Esophagus squamous epithelium (tissue), 4 donors: ENCODE data around the gene PSMD14.

Experiments used
- POLR2A ChIP-seq, 4 donors: fragments of 450-650 bp; IDR thresholded peaks; one replicate each; pipeline ENCODE4 v1.6.1; 2017; ENCODE audit warnings: antibody characterized with exemption in 4 of 4, mild to moderate bottlenecking in 4 of 4, moderate library complexity in 3 of 4
- TF ChIP-seq, protein P1 (sequence below), 6 experiments: fragments of 450-650 bp in 4 of 6; fragments of 200-600 bp in 2 of 6; sonication (generic) in 2 of 6; IDR thresholded peaks; one replicate each; pipeline ENCODE4 v1.5.1; 2016 to 2019; ENCODE audit warnings: antibody characterized with exemption in 6 of 6, mild to moderate bottlenecking in 4 of 6, moderate library complexity in 4 of 6

DNA sequence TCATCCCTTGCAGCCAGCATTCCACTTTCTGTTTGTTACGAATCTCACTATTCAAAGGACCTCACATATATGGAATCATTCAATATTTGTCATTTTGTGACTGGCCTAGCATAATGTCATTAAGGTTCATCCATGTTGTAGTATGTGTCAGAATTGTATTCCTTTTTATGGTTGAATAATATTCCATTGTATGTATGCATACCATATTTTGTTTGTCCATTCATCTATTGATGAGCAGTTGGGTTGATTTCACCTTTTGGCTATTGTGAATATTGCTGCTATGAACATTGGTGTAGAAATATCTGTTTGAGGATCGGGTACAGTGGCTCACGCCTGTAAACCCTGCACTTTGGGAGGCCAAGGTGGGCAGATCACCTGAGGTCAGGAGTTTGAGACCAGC, 35.0 kb downstream of the PSMD14 start:
- TF ChIP-seq, protein P1, sequence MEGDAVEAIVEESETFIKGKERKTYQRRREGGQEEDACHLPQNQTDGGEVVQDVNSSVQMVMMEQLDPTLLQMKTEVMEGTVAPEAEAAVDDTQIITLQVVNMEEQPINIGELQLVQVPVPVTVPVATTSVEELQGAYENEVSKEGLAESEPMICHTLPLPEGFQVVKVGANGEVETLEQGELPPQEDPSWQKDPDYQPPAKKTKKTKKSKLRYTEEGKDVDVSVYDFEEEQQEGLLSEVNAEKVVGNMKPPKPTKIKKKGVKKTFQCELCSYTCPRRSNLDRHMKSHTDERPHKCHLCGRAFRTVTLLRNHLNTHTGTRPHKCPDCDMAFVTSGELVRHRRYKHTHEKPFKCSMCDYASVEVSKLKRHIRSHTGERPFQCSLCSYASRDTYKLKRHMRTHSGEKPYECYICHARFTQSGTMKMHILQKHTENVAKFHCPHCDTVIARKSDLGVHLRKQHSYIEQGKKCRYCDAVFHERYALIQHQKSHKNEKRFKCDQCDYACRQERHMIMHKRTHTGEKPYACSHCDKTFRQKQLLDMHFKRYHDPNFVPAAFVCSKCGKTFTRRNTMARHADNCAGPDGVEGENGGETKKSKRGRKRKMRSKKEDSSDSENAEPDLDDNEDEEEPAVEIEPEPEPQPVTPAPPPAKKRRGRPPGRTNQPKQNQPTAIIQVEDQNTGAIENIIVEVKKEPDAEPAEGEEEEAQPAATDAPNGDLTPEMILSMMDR (IDR thresholded peaks at IDR 0.05), result no peak
- TF ChIP-seq POLR2A (IDR thresholded peaks at IDR 0.05), result no peak
